Measurements from ENCODE around the gene STPG4.

DNA sequence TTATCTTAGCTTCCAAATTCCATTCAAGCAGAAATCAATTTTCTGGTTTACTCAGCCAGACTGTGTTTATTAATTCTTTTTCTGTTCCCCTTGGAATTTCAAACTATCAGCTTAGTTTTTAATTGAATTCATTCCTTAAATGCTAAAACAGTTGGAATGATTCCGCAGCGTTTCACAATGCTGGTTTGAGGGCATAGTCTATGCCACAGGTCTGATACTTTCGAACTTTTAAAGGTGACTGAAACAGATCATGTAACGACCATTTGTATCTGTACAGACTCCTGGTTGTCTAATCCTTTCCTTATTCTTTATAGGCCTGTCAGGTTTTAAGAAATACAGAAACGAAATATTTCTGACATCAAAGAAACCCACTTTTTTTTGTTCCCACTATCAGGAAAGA, 45.4 kb downstream of the STPG4 start:
- TF ChIP-seq POLR2A (IDR thresholded peaks at IDR 0.05) = no peak
- TF ChIP-seq, protein P1, sequence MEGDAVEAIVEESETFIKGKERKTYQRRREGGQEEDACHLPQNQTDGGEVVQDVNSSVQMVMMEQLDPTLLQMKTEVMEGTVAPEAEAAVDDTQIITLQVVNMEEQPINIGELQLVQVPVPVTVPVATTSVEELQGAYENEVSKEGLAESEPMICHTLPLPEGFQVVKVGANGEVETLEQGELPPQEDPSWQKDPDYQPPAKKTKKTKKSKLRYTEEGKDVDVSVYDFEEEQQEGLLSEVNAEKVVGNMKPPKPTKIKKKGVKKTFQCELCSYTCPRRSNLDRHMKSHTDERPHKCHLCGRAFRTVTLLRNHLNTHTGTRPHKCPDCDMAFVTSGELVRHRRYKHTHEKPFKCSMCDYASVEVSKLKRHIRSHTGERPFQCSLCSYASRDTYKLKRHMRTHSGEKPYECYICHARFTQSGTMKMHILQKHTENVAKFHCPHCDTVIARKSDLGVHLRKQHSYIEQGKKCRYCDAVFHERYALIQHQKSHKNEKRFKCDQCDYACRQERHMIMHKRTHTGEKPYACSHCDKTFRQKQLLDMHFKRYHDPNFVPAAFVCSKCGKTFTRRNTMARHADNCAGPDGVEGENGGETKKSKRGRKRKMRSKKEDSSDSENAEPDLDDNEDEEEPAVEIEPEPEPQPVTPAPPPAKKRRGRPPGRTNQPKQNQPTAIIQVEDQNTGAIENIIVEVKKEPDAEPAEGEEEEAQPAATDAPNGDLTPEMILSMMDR (IDR thresholded peaks at IDR 0.05) = no peak

Data from tibial nerve (tissue), 3 donors.